Measurements from ENCODE around the gene TIAM2. TPM values are rescaled to one million over a fixed set of nuclear protein-coding genes. Genes with fewer than 3 reads are reported as not detected.

The TIAM2 gene
- total RNA-seq, 1 donor from 2014 or later: 3.7 TPM

DNA sequence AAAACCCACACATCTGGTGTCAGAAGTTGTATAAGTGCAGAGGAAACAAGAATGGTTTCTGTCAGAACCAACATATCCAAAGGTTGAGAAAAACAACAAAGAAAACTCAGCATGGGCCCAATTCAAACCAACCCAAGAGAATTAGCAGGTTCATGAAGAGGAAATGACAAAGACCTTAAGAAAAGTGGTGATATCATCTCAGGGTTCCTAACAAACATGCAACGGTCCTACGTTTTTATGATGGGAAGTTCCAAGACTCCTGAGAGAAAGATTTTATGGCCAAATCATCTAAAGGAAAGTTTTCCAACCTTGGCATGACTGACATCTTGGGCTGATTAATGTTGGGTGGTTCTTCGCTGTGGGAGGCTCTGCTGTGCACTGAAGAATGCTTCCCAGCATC lies 296.2 kb downstream of the TIAM2 start:
- TF ChIP-seq, protein P1, sequence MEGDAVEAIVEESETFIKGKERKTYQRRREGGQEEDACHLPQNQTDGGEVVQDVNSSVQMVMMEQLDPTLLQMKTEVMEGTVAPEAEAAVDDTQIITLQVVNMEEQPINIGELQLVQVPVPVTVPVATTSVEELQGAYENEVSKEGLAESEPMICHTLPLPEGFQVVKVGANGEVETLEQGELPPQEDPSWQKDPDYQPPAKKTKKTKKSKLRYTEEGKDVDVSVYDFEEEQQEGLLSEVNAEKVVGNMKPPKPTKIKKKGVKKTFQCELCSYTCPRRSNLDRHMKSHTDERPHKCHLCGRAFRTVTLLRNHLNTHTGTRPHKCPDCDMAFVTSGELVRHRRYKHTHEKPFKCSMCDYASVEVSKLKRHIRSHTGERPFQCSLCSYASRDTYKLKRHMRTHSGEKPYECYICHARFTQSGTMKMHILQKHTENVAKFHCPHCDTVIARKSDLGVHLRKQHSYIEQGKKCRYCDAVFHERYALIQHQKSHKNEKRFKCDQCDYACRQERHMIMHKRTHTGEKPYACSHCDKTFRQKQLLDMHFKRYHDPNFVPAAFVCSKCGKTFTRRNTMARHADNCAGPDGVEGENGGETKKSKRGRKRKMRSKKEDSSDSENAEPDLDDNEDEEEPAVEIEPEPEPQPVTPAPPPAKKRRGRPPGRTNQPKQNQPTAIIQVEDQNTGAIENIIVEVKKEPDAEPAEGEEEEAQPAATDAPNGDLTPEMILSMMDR (IDR thresholded peaks at IDR 0.05): no peak
- Histone ChIP-seq H3K36me3 (peaks cover 10 to 25% of the 10 kb centered on the region in 2 donors), H3K4me3 (no peak overlapping the region), H3K27ac (no peak overlapping the region), H3K9me3 (no peaks in the 10 kb centered on the region), H3K4me1 (no peaks in the 10 kb centered on the region), H3K27me3 (no peaks in the 10 kb centered on the region)
- intact Hi-C loops (cut with DNase I): no loop called here
- no peak for DNase-seq (ENCODE audit: low spot score in 2 of 2)

DNA sequence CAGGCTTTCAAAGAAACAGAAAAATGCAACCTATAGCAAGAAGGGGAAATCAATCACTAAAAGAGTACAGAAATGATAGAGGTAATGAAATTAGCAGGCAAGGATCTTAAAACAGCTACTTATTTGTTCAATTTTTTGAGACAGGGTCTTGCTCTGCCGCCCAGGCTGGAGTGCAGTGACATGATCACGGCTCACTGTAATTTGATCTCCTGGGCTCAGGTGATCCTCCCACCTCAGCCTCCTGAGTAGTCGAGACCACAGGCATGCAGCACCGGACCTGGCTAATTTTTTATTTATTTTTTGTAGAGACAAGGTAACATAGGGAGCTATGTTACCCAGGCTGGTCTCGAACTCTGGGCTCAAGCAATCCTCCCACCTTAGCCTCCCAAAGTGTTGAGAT lies 297.6 kb downstream of the TIAM2 start:
- Histone ChIP-seq H3K27me3 (no peaks in the 10 kb centered on the region), H3K4me1 (no peaks in the 10 kb centered on the region), H3K4me3 (no peak overlapping the region), H3K36me3 (peaks cover 10 to 36% of the 10 kb centered on the region in 2 donors), H3K9me3 (no peaks in the 10 kb centered on the region), H3K27ac (no peak overlapping the region)
- TF ChIP-seq, protein P1 (IDR thresholded peaks at IDR 0.05): no peak
- no peak for DNase-seq (ENCODE audit: low spot score in 2 of 2)
- intact Hi-C loops (cut with DNase I): no loop called here

DNA sequence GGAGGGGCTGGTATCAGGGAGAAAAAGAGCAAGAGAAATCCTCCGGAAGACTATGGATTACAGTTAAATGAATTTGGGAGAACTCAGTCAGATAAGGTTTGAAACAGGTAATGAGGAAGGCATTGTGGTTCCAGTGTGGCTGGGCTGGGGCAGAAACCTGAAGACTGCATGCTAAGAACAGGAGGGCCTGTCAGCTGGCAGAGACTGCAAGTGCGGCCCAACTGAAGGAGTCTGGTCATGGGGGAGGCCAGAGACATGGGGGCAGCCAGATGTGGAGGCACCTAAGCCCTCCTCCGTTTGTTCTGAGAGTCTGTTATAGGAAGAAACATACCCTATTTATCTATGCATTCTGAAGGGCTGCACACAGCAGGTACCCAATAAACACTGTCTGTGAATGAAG lies 302.6 kb downstream of the TIAM2 start:
- Histone ChIP-seq H3K27me3 (no peaks in the 10 kb centered on the region), H3K27ac (no peak overlapping the region), H3K9me3 (no peaks in the 10 kb centered on the region), H3K4me3 (no peak overlapping the region), H3K4me1 (no peaks in the 10 kb centered on the region), H3K36me3 (peaks cover 13 to 31% of the 10 kb centered on the region in 2 donors)
- TF ChIP-seq, protein P1 (IDR thresholded peaks at IDR 0.05): no peak
- no peak for DNase-seq (ENCODE audit: low spot score in 2 of 2)
- intact Hi-C loops (cut with DNase I): no loop called here

DNA sequence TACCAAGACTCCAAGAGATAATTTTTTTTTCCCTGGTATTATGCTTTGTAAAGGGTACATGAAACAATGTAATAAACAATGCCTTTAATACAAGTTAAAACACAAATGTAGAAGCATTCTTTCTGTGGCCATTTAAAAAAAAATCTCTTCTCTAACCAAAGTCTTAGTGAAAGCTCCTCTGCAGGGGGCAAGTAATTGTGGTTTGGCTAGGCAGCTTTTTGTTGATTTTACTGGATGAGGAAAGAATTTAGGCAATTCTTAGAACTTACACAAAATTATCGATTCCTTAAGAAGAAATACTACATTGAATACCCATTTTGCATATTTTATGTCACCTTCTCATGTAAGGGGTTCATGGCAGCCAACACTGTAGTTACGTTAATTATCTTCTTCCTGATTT lies 306.8 kb downstream of the TIAM2 start:
- TF ChIP-seq, protein P1 (IDR thresholded peaks at IDR 0.05): no peak
- Histone ChIP-seq H3K27me3 (no peaks in the 10 kb centered on the region), H3K4me1 (no peaks in the 10 kb centered on the region), H3K36me3 (peaks cover 7 to 19% of the 10 kb centered on the region in 2 donors), H3K27ac (no peak overlapping the region), H3K9me3 (no peaks in the 10 kb centered on the region), H3K4me3 (no peak overlapping the region)
- intact Hi-C loops (cut with DNase I): no loop called here
- DNase-seq (ENCODE audit: low spot score in 2 of 2): no peak

DNA sequence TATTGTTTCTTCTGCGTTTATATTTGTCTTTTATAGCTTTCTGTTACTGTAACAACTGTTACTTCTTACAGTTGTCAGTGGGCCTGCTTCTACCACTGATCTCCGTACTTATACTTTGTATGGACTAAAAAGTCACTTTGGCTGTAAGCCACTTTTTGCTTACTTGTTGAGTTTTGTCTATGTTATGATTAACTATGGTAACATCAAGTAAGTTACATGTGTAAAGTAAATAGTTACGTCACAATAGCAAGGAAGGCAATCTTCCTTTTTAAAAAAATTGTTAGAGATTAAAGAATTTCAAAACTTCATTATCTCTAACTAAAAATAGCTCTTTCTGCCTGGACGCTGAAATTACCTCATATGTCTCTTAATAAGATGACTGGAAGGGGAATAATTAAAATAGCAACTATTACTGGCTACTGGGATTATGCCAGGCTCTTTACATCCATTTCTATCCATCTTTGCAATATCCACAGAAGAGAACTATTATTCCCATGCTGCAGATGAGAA lies 308.3 kb downstream of the TIAM2 start:
- Histone ChIP-seq H3K4me3 (no peak overlapping the region), H3K27me3 (no peaks in the 10 kb centered on the region), H3K36me3 (peaks cover 8 to 9% of the 10 kb centered on the region in 2 donors), H3K4me1 (no peaks in the 10 kb centered on the region), H3K9me3 (no peaks in the 10 kb centered on the region), H3K27ac (no peak overlapping the region)
- TF ChIP-seq, protein P1 (IDR thresholded peaks at IDR 0.05): no peak
- no peak for DNase-seq (ENCODE audit: low spot score in 2 of 2)
- intact Hi-C loops (cut with DNase I): no loop called here

DNA sequence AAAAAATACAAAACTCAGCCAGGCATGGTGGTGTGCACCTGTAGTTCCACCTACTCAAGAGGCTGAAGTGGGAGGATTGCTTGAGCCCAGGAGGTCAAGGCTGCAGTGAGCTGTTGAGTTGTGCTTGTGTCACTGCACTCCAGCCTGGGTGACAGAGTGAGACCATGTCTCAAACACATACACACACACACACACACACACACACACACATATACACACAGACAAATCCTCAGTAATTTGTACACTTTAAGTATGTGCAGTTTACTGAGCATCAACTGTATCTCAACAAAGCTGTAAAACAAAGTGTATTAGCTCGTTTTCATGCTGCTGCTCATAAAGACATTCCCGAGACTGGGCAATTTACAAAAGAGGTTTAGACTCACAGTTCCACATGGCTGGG lies 311.8 kb downstream of the TIAM2 start:
- no peak overlapping the region for H3K27ac ChIP-seq
- no peak for DNase-seq (ENCODE audit: low spot score in 2 of 2)
- TF ChIP-seq, protein P1 (IDR thresholded peaks at IDR 0.05): no peak
- H3K36me3 ChIP-seq: peaks cover 5 to 9% of the 10 kb centered on the region in 2 donors
- H3K4me1 ChIP-seq: no peaks in the 10 kb centered on the region
- intact Hi-C loops (cut with DNase I): no loop called here
- H3K4me3 ChIP-seq: no peak overlapping the region
- H3K9me3 ChIP-seq: no peaks in the 10 kb centered on the region
- H3K27me3 ChIP-seq: no peaks in the 10 kb centered on the region

Measured in ascending aorta (tissue), 2 donors.